Activated T-cell treated with anti-CD3 and anti-CD28 coated beads, Interleukin-2, amount 50 U/mL, for 48 hours (primary cell): ENCODE measurements around the gene RPS15.

Experiments used
- DNase-seq, 2 experiments: peaks; one replicate each; pipeline ENCODE4 v3.0.0-alpha.2; 2020

The RPS15 gene

DNA sequence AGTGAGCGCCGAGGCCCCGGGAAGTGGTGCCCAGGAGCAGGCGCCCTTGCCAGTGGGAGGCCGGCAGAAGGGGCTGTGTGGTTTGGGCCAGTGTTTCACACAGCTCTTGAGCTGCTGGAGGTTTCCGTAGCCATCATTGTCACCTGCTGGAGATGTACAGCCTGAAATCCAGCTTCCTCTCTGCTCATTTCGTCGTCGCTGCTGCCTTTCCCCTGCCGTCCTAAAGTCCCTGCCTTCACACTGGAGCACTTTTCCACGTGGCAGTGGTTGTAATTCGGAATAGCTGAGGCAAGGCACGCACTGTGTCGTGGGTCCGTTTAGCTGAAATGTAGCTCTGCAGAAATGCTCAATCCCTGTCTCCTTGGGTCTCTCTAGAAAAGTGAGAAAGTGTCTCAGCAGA lies 17.6 kb upstream of the RPS15 start:
- DNase-seq, result no peak

- no peak for DNase-seq
Observed at GRCh38 chr19:1421218-1421957, 16.8 kb upstream of the RPS15 start.

- DNase-seq, result no peak
Observed at GRCh38 chr19:1421958-1422305, 16.3 kb upstream of the RPS15 start.

GRCh38 chr19:1422360-1422759 lies 15.8 kb upstream of the RPS15 start:
- no peak for DNase-seq

DNA sequence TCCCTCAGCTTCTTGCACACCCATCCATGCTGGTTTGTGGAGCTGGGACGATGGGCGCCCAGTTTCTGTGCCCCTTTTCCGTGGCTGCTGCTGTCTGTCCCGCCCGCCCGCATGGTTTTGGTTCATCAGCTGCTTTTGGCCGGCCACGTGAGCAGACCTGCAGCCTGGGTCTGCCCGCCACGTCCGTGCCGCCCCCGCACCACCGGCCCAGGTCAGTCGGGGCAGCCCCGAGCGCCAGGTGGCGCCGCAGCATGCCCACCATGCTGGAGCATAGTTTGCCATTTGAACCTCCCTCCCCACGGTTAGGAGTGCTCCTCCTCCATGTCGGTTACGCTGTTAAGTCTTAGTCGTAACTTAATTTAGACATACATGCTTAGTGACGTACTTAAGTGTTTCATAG lies 15.3 kb upstream of the RPS15 start:
- DNase-seq, result no peak

- DNase-seq, result no peak
Observed at GRCh38 chr19:1423436-1424191, 14.6 kb upstream of the RPS15 start.

DNA sequence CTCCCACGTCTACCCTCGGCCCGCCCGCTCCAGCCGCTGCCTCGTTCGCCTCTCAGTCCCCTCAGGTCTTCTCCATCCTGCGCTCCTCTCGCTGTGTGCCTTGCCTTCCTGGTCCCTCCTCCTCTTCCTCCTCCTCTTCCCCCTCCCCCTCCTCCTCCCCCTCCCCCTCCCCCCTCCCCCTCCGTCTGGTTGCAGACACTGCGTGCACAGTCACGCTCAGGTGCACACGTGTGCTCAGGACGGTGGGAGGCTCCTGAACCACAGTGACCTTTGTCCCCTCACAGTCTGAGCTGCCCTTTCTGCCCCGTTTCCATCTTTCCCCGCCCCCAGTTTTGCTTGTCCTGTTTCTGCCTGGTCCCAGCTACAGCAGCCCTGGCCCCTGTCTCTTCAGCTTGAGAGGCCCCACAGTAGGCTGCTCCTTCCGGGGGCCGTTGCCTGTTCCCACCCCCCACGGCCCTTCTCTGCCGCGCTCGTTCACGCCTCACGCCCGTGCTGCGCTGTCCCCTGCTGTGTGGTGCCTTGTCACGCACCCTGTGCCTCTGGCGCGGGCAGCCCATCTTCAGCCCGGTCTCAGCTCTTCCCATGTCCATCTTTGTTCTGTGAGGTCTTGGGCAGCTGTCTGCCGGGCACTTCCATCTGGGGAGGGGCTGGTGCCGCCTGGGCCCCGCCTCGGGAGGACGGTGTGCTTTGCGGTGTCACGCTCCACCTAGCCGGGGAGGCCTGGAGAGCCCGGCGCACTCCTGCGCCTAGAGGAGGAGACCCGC lies 13.8 kb upstream of the RPS15 start:
- DNase-seq, result no peak

- DNase-seq, result no peak
Observed at GRCh38 chr19:1425102-1425837, 12.9 kb upstream of the RPS15 start.

DNA sequence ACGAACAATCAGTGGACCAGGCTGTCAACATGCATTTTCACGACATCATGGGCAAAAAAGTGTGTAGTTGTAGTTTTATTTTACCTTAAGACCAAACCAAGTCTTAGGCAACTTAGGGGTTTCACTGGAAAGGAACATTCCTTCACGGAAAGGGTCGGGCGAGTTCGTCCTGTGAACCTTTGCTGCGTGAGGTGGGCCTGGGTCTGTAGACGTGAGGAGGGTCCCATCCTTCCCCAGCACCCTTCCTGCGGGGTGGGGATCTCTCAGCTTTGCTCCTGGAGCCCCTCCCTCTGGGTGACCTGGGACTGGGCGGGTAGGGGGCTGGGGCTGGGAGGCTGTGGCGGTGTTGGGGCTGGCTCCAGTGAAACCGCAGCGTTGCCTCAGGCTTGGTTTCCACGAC lies 12.3 kb upstream of the RPS15 start:
- no peak for DNase-seq

DNA sequence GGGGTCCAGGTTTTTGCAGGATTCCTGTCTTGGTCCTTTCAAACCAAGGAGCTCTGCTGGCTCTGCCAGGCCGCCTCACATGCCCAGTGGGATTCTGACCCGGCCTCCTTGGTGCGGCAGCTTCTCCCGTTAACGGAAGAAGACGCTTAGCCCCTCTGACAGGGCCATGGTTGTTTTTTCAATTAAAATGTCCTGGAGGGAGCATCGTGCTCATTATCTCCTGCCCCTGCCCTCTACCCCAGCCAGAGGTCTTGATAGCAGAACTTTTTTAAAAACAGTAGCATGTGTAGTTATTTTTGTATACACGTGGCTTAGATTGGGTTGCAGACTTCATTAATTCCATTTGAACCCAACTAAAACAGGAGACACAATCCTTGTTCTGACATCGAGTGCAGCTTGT lies 11.5 kb upstream of the RPS15 start:
- no peak for DNase-seq

- no peak for DNase-seq
Observed at GRCh38 chr19:1427221-1427920, 10.8 kb upstream of the RPS15 start.

DNA sequence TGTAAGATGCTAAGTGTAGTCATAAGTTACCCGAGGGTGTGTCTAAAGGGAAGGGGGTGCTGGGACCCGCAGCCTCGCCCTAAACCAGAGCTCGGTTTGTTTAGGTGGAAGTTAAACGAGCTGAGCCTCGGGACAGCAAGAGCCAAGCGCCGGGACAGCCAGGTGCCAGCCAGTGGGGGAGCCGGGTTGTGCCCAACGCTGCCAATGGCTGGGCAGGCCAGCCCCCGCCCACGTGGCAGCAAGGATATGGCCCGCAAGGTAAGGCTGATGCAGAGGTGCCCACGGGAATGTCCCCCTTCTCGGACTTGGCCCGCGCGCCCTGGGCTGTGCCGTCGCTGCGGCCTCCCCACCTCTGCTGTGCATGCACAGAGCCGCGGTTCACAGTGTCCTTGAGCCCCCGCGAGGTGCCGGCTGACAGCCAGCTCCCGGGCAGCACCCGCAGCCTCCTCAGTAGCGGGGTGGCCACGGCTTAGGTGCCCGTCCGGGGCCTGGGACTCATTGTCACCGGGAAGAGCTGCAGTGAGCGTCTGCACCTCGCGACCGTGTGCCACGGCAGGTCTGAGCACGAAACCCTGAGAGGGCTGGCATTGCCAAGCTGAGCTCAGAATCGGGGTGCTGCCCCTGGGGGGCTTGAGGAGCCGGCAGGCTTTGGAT lies 9.3 kb upstream of the RPS15 start:
- no peak for DNase-seq

- no peak for DNase-seq
Observed at GRCh38 chr19:1429750-1430149, 8.4 kb upstream of the RPS15 start.

DNA sequence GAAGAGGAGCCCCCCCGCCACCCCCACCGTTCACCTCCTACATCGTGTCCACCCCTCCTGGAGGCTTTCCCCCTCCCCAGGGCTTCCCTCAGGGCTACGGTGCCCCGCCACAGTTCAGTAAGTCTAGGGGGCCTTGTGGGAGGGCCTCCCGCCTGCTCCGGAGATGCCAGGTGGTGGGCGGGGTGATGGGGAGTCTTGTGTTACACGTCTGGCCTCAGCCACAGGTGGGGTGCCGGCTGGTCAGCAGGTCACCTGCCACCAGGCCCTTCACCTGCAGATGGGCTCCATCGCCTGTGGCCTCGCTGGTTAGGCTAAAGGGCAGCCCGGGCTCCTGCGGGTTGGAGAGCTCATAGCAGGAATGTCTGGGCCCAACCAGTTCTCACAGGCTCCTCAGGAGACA lies 8.0 kb upstream of the RPS15 start:
- DNase-seq, result no peak

DNA sequence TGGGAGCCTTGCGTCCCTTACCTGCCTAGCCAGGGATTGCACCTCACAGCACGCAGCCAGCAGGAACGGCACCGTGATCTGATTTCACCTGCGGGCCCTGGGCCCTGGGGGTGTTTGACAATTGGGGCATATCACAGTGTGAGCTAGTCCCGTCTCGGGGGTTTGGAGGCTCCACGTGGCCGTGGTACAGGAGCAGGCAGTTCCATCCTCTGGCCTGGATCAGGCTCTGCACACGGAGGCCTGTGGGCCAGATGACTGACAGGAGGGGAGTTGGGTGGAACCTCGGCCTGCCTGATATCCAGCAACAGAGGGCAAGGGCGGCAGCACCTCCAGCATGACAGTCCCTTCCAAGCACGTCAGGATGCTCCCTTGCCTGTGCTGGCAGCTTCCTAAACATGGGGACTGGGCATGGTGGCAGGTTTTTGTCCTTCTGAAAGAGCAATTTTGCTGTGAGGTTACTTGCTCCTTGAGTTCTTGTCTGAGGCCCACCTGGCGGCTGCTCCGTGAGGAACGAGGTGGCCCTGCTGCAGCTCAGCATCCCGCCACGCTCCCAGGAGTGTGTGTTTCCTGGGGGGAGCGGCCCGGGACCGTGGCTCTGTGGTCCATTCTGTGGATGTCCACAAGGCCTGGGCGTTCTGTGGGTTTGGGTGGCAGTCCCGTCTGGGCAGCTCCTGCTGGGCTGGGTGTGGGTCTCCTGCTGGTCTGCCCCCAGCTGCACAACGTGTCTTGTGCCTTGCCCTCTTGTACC lies 6.3 kb upstream of the RPS15 start:
- DNase-seq, result no peak

DNA sequence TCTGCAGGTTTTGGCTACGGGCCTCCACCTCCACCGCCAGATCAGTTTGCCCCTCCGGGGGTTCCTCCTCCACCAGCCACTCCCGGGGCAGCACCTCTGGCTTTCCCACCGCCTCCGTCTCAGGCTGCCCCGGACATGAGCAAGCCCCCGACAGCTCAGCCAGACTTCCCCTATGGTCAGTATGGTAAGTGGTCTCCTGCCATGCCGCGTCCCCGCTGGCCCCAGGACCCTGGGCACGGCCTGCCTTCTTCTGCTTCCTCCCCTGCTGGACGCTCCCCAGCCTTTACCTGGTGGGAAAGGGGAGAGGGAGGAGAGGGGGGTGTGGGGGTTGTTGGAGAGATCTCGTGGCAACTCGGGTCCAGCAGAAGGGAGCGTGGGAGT lies 5.7 kb upstream of the RPS15 start:
- no peak for DNase-seq

GRCh38 chr19:1433119-1434039 lies 4.8 kb upstream of the RPS15 start:
- no peak for DNase-seq

- DNase-seq, result no peak
Observed at GRCh38 chr19:1434040-1434366, 4.2 kb upstream of the RPS15 start.

GRCh38 chr19:1434577-1435060 lies 3.6 kb upstream of the RPS15 start:
- DNase-seq, result no peak

DNA sequence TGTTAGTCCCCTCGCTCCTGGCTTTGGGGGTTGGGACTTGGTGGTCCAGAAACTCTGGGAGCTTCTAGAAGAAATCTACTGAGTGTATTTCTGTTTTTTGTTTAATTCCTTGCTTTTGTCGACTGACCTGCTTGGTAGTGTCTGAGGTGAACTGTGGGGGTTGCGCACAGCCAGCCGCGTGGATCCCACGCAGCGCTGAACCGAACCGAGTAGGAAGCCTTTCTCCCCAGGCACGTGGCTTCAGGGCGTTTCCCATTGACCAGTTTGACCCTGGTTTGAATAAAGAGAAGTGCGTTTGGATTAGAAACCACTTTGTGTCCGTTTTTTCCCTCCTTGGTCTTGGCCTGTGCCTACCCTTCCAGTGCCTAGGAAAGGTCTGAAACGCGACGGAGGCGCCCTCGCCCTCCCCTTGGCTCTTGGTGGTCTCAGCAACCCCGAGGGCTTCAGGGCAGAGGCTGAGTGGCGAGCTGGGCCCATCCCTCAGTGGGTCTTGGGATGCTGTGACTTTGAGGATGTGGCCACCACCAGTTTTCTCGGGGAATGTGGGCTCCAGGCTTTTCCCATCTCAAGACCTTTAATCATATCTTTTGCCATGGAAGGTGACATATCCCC lies 2.7 kb upstream of the RPS15 start:
- DNase-seq, result no peak
